D721Med (cell line): ENCODE data around the gene PTPA.

Experiments
- DNase-seq: peaks from one replicate; pipeline ENCODE4 v3.0.0; 2011; ENCODE audit warnings: low spot score; ENCODE audit not compliant: insufficient read length
- FAIRE-seq: peaks from 2 replicates; lab custom pipeline; 2011; peaks lifted over from hg19 to GRCh38; lab: Jason Lieb, UNC
- CTCF ChIP-seq: IDR thresholded peaks from 2 replicates; pipeline ENCODE4 v1.5.1; 2012; ENCODE audit warnings: mild to moderate bottlenecking, control low read depth; ENCODE audit not compliant: insufficient read depth; ENCODE audit errors: missing control alignments

PTPA gene

GRCh38 chr9:129095908-129096307, 15.3 kb upstream of the PTPA start:
- TF ChIP-seq CTCF, result no peak
- DNase-seq, result no peak
- no peak for FAIRE-seq

- FAIRE-seq (no peak), DNase-seq (no peak)
- TF ChIP-seq CTCF, result no peak
These were observed 13.4 kb upstream of the PTPA start for GRCh38 chr9:129097671-129098306.

GRCh38 chr9:129098328-129098727, 12.9 kb upstream of the PTPA start:
- no peak for DNase-seq
- no peak for FAIRE-seq
- no peak for TF ChIP-seq CTCF

GRCh38 chr9:129100383-129101169, 10.6 kb upstream of the PTPA start:
- DNase-seq (no peak), FAIRE-seq (no peak)
- TF ChIP-seq CTCF, result no peak

- no peak for FAIRE-seq
- no peak for TF ChIP-seq CTCF
- no peak for DNase-seq
These were observed 9.9 kb upstream of the PTPA start for GRCh38 chr9:129101279-129101678.

- DNase-seq (no peak), FAIRE-seq (no peak)
- no peak for TF ChIP-seq CTCF
These were observed 9.1 kb upstream of the PTPA start for GRCh38 chr9:129102095-129102525.
